Osteoblast (primary cell): ENCODE measurements around the gene MSRB1. TPM values are rescaled to one million over a fixed set of nuclear protein-coding genes. Genes with fewer than 3 reads are reported as not detected.

Experiments
- DNase-seq: peaks from one replicate; pipeline ENCODE4 v3.0.0; 2011; ENCODE audit warnings: low spot score, mixed read lengths; ENCODE audit not compliant: insufficient read length; ENCODE audit errors: missing footprints
- H2AFZ ChIP-seq: 2 replicates; pipeline ENCODE4 v1.6.0; 2011; ENCODE audit warnings: mild to moderate bottlenecking, low read length
- H3K27ac ChIP-seq: 2 replicates; pipeline ENCODE4 v1.5.1; 2011; ENCODE audit warnings: mild to moderate bottlenecking, low read depth, low read length, moderate library complexity
- H3K27me3 ChIP-seq: 2 replicates; pipeline ENCODE4 v1.6.0; 2012; ENCODE audit warnings: mild to moderate bottlenecking, control low read depth, inconsistent platforms, low read length, moderate library complexity; ENCODE audit not compliant: insufficient read depth
- H3K36me3 ChIP-seq: 2 replicates; pipeline ENCODE4 v1.5.1; 2011; ENCODE audit warnings: mild to moderate bottlenecking, low read length, control low read depth, moderate library complexity; ENCODE audit not compliant: insufficient read depth
- H3K4me1 ChIP-seq: 2 replicates; pipeline ENCODE4 v1.5.1; 2011; ENCODE audit warnings: mild to moderate bottlenecking, low read length, control low read depth, moderate library complexity; ENCODE audit not compliant: insufficient read depth
- H3K4me2 ChIP-seq: 2 replicates; pipeline ENCODE4 v1.6.0; 2011; ENCODE audit warnings: mild to moderate bottlenecking, low read length; ENCODE audit not compliant: insufficient read depth
- H3K4me3 ChIP-seq: fragments of 200-600 bp; sonication (generic); 3 replicates; pipeline ENCODE4 v1.5.1; 2012; ENCODE audit warnings: mild to moderate bottlenecking, low read length, inconsistent platforms; ENCODE audit not compliant: insufficient read depth
- H3K79me2 ChIP-seq: 2 replicates; pipeline ENCODE4 v1.6.0; 2012; ENCODE audit warnings: mild to moderate bottlenecking, low read length, control low read depth, inconsistent platforms; ENCODE audit not compliant: insufficient read depth
- H3K9me3 ChIP-seq: 2 replicates; pipeline ENCODE4 v1.5.1; 2011; ENCODE audit warnings: low read depth, low read length, control low read depth
- H4K20me1 ChIP-seq: 2 replicates; pipeline ENCODE4 v1.6.0; 2012; ENCODE audit warnings: mild to moderate bottlenecking, low read length, control low read depth; ENCODE audit not compliant: insufficient read depth
- CTCF ChIP-seq: IDR thresholded peaks from 2 replicates; pipeline ENCODE4 v1.5.1; 2011; ENCODE audit warnings: mild to moderate bottlenecking, low read depth, low read length, moderate library complexity; ENCODE audit errors: extremely low read depth
- total RNA-seq: library from RNA; depleted of rRNA; stranded (reverse); fragments of >200 nt; gene quantifications from 2 replicates; pipeline ENCODE4 v1.2.3, GENCODE V29; 2012

Gene MSRB1
- 16.2 and 18.1 TPM in 2 replicates for total RNA-seq

- Histone ChIP-seq H3K27ac (peak within 1 kb of the TSS; percentile 33), H3K4me1 (peaks cover 10% of the 10 kb centered on the region), H3K4me2 (peak within 1 kb of the TSS; percentile 95), H3K36me3 (peaks cover 14% of the 10 kb centered on the region), H3K27me3 (no peaks in the 10 kb centered on the region), H3K79me2 (no peaks in the 10 kb centered on the region), H4K20me1 (no peaks in the 10 kb centered on the region), H3K4me3 (peak within 1 kb of the TSS; percentile 94), H3K9me3 (no peaks in the 10 kb centered on the region), H2AFZ (peak within 1 kb of the TSS; percentile 89)
- DNase-seq, result peak; percentile 100
- no peak for TF ChIP-seq CTCF
Measured at GRCh38 chr16:1942810-1943726, at the start of gene MSRB1. MSRB1 (minus strand) TSS chr16:1943199; CDS start chr16:1943156, 43 bp downstream.

- peak; percentile 100 for DNase-seq
- no peak overlapping the region for H3K27ac ChIP-seq
- no peaks in the 10 kb centered on the region for H3K79me2 ChIP-seq
- H3K9me3 ChIP-seq, result no peaks in the 10 kb centered on the region
- H3K4me1 ChIP-seq, result no peaks in the 10 kb centered on the region
- H3K4me2 ChIP-seq, result peak overlapping the region; percentile 67
- peak overlapping the region; percentile 47 for H3K4me3 ChIP-seq
- peaks cover 29% of the 10 kb centered on the region for H3K27me3 ChIP-seq
- H2AFZ ChIP-seq, result peak overlapping the region; percentile 57
- no peak for TF ChIP-seq CTCF
- no peaks in the 10 kb centered on the region for H4K20me1 ChIP-seq
- H3K36me3 ChIP-seq, result peaks cover 5% of the 10 kb centered on the region
Measured at GRCh38 chr16:1991948-1992703, 49.1 kb upstream of the MSRB1 start.

GRCh38 chr16:1991588-1991947 is 48.6 kb upstream of the MSRB1 start:
- no peak overlapping the region for H3K27ac ChIP-seq
- peak overlapping the region; percentile 67 for H3K4me2 ChIP-seq
- no peaks in the 10 kb centered on the region for H3K9me3 ChIP-seq
- TF ChIP-seq CTCF, result no peak
- peak overlapping the region; percentile 57 for H2AFZ ChIP-seq
- no peaks in the 10 kb centered on the region for H4K20me1 ChIP-seq
- peaks cover 29% of the 10 kb centered on the region for H3K27me3 ChIP-seq
- peak overlapping the region; percentile 47 for H3K4me3 ChIP-seq
- no peaks in the 10 kb centered on the region for H3K79me2 ChIP-seq
- DNase-seq, result no peak
- H3K4me1 ChIP-seq, result no peaks in the 10 kb centered on the region
- H3K36me3 ChIP-seq, result peaks cover 4% of the 10 kb centered on the region

GRCh38 chr16:1991135-1991551 is 48.1 kb upstream of the MSRB1 start:
- no peak overlapping the region for H3K4me2 ChIP-seq
- H3K4me1 ChIP-seq, result no peaks in the 10 kb centered on the region
- H3K79me2 ChIP-seq, result no peaks in the 10 kb centered on the region
- H2AFZ ChIP-seq, result no peak overlapping the region
- no peak overlapping the region for H3K27ac ChIP-seq
- H3K27me3 ChIP-seq, result peaks cover 29% of the 10 kb centered on the region
- DNase-seq, result no peak
- no peaks in the 10 kb centered on the region for H4K20me1 ChIP-seq
- peaks cover 9% of the 10 kb centered on the region for H3K36me3 ChIP-seq
- no peak overlapping the region for H3K4me3 ChIP-seq
- no peak for TF ChIP-seq CTCF
- no peaks in the 10 kb centered on the region for H3K9me3 ChIP-seq
